HG03175 (cell line): ENCODE results near the gene ARHGAP15.

Source experiments
- ATAC-seq: cut with Tn5 transposase; IDR thresholded peaks from one replicate; pipeline ENCODE4 v1.9.1; 2021; ENCODE audit warnings: mild to moderate bottlenecking, moderate library complexity; ENCODE audit not compliant: unreplicated experiment

Gene ARHGAP15

DNA sequence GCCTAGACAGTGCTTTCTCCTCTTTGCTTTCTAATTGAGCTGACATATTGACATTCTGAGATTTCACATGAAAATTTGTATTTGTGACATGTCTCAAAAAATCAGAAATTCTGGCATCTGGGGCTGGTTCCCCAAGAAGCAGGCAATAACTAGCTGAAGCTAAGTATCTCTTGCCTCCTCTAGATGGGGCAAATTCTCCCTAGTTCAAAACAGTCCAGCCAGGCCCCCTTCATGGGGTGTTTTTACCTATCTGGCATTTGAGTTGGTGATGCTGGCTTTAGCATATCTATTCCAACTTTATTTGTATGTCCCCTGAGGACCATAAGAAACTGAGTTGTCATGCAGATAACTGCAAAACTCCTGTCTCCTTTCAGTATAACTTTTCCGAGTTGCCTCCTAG is 39.9 kb downstream of the ARHGAP15 start:
- ATAC-seq, result no peak

DNA sequence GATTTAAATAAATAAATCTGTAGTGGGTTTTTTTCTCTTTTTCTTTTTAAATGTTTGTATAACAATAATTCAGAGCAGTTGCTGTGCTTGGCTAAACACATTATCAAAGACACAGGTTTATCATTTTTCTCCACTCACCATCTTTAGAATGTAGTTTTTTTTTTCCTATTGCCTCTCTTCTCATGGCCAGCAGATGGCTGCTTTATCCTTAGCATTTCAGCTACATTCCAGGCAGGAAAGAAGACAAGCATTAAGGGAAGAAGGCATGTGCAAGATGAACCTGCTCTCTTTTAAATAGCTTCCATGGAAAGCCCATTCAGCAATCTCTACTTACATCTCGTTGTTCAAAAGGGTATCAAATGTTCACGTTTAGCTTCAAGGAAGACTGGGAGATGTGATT is 42.6 kb downstream of the ARHGAP15 start:
- no peak for ATAC-seq

DNA sequence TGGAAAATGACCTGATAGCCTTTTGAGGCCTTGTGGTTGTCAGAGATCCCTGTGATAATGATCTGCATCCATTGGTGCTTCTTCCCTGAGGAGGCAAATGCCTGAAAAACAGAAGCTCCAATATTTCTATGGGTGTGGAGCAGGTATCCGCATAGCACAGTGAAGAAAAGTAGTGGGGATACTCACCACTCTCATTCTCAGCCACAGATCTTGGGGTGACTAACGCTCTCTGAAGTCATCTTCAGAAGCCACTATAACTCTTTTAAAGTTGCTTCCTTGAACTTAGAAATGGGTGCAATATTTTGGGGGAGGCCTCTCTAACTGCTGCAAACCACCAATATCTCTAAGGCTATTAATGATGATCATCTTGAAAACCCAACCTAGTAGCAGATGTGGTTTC is 46.2 kb downstream of the ARHGAP15 start:
- ATAC-seq, result no peak

DNA sequence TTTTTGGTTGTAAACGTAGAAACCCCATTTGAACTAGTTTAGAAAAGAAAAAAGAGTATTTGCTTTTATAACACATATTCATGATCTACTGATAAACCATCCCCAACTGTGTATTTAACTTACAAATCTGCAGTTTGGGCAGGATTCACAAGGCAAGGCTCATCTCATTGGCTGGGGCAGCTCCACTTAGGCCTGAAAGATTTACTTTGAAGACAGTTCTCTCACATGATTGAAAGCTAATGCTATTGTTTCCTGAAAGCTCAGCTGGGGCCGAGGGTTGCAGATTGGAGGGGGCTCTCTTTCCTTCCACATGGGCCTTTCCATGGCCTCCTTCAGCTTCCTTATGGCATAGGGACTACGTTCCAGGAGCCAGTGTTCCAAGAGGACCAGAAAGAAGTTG is 47.4 kb downstream of the ARHGAP15 start:
- no peak for ATAC-seq

DNA sequence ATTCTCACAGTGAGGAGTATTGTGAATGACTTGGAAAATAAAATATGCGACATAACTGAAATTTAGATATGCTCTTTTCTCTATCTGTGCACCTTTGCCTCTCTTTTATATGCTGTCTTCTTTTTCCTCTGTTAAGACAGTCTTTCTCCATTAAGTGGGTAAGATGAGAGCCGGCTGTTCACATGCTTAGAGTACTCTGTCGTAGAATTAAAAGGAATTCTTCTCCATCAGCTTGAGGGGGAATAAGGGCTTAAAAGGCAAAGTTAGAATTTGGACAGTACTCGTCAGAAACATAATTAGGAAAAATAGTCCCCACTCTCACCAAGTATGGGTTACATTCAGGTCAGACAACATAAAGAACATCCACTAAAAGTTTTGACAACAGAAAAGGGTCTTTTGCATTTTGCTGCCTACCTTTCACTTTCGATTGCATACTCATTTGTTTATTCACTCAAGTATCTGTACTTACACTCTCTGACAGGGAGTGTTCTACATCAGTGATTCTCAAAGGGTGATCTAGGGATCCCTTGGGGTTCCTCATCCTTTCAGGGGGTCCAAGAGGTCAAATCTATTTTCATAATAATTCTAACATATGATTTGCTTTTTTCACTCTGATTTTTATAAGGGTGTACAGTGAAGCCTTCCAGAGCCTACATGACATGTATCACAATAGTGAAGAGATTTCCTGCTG is 48.0 kb downstream of the ARHGAP15 start:
- peak; percentile 99 for ATAC-seq

DNA sequence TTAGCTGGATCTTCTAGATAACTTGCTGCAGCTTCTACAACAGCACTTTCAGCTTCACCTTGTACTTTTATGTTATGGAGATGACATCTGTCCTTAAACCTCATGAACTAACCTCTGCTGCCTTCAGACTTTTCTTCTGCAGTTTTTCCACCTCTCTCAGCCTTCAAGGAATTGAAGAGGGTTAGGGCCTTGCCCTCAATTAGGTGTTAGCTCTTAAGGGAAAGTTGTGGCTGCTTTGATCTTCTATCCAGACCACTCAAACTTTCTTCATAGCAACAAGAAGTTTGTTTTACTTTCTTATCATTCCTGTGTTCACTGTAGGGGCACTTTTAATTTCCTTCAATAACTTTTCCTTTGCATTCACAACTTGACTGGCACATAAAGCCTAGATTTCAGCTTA is 52.3 kb downstream of the ARHGAP15 start:
- no peak for ATAC-seq

DNA sequence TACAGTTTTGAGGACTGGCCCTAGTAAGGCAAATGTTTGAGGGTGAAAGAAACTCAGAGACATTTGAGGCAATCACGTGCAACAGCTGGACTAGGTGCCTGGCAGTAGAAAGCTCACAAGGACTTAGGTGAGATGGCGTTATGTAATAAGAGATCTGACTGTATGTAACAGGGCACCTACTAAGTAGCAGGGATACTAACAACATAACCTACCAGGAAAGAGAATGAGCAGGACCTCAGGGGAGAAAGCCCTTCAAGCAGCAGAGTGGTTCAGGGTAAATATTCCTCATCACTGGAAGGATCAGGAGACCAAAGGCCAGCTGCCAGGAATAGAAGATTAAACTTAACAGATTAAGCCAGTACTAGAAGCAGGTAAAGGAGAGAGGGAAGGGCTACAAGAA is 53.4 kb downstream of the ARHGAP15 start:
- no peak for ATAC-seq

DNA sequence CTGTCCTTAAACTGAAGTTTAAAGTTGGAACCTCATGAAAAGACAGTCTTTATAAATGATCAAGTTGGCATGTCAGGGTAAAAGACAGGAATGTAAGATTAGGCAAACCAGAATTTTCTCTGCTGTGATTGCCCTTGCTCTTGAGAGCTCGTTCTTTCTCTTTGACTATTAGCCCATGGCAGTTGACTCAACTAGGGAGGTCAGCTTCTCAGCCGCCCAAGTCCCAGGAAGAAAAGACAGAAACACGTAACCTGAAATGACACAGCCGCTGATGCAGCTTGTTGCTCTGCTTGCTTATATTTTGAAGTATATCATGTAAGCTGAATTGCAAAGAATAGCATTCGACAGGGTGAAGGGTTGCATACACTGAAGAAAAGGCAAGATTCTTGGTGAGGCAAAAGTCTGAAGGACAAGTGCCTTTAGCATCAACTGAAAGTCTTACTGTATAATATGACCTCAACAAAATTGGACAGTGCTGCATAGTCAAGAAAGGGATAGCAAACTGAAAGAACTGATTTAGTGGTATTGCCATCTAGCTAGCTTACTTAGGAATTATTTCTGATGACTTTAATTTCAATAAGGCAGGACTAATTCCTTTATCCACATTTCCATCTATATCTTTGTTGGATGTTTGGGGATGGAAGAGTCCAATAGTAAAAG is 54.7 kb downstream of the ARHGAP15 start:
- peak; percentile 64 for ATAC-seq

DNA sequence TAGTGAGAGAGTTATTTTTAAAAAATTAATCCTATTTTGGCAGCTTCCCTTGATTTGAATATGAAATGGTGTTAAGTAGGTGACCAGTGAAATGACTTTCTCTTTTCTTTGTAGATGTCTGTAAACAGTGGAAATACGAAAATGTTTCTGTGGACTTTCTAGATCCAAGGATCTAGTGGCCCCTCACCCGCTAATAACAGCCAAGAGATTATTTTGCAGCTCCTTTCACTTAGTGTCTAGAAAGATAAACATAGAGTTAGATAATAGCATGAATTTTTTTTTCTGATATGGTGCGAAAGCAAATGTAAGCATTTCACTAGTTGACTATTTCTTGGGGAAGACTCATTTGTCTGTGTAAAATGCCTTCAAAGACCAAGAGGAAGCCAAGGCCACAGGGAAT is 57.7 kb downstream of the ARHGAP15 start:
- ATAC-seq, result no peak

DNA sequence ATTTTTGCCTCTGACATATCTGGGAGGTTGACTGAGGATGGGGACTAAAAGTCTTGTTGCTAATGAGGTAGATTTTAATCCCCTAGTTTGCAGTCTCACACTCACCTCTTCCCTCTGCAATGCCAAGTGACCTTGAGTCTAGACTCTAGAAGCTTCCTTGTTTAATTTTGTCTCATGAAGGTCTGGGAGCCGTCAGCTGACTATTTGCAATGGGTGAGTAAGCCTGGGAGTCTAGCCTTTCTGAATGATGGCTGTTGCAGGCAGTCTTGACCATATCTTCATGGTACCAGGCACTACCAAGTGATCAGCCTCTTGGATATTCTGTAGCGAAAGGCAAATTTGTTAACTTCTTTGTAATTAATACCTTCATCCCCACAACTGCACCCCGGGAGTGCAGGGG is 61.2 kb downstream of the ARHGAP15 start:
- ATAC-seq, result no peak

DNA sequence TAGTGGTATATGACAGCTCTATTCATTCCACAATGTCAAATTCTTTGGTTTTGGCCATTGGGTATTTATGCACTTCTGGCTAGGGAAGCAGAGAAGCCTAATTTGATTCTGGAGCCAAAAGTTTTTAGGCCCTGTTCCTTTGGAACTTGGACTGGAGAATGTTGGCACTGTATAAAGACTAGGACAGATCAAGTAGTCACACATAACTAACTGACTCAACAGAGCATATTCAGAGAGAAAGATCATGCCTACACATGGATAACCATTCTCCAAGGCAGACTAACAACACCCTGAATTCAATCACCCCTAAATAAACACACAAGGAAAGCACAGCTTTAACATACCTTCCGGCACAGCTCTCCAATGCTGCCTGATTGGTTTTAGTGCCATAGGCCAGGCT is 62.9 kb downstream of the ARHGAP15 start:
- no peak for ATAC-seq

DNA sequence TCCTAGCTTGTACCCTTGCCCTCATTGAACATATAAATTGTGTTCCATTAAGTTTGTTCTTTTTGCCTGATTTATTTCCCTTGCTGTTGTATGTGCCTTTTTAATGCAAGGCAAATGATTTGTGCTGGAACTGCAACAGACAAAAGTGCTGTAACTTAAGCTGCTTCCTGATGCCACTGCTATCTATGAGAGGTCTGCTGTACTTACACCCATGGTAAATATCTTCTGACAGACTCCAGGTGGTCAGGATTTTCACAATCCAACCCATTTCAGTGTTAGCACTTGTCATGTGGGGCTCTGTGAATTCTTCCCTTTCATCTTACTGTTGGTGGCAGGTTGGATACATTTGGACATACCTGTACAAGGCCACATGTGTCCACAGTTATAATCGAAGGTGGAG is 63.5 kb downstream of the ARHGAP15 start:
- ATAC-seq, result no peak

DNA sequence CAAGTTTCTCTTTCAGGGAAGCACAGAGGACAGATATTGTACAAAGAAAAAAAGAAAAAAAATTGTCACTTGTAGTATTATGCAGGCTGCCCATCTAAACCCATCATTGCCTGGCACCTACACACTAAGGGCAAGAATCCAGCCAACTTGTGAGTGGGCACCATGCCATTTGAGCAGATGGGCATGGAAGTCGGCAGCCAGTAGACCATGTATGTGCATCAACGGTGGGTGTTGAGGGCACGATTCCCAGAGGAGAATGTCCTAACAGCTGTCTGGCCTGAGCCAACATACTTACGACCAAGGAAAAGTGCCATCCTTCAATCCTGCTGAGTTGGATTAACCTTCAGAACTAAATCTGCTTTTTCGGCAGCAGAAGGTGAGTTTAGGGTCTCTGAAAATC is 63.9 kb downstream of the ARHGAP15 start:
- no peak for ATAC-seq

DNA sequence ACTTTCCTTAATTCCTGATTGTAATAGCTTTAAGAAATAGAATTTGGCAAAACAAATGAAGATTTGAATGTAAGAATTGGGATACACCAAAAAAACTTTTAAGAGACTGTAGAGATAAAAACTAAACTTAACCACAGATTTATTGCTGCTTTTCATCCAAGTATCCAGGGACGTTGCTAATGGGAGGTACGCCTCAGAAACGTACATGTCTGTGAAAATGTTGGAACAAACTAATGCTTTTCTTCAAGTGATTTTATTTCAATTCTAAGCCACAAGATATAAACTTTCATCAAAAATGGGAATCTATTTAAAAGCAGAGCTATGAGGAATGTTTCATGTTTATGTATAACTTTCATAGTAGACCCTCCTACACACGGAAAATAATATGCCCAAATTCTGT is 66.3 kb downstream of the ARHGAP15 start:
- ATAC-seq, result no peak

DNA sequence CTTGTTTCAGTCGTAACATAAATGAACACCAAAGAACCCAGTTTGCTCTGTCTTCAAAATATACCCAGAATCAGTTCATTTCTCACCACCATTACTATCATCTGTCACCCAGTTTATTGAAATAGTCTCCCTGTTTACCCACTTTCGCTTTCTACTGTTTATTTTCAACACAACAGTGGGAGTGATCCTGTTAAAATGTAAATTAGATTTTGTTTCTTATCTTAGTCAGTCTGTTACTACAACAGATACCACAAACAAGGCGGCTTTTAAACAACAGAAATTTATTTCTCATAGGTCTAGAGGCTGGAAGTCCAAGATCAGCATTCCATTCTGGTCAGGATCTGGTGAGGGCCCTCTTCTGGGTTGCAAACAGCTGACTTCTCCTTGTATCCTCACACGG is 74.8 kb downstream of the ARHGAP15 start:
- ATAC-seq, result no peak

DNA sequence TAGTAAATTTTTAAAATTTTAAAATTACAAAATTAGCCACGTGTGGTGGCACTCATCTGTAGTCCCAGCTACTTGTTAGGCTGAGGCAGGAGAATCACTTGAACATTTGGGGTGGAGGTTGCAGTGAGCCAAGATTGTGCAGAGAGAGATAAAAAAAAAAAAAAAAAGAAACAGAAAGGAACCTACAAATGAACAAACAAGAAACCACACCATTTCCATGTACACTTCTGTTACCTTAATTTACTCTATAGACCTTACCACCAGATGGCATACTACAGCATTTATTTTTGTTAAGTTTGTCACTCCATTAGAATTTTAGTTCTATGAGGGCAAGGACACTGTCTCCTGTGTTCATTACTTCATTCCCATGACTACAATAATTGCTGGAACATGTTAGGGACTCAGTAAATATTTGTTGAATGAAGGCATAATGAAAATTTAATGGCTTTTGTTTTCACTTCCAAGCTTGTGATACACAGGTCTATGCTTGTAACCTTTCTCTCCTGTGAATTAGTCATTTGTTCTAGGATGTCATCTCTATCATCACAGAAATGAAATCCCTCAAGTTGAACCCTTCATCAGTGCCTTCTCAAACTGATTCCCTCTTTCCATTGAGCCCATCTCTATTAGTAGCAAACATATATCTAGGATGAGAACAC is 76.0 kb downstream of the ARHGAP15 start:
- ATAC-seq, result peak; percentile 70

DNA sequence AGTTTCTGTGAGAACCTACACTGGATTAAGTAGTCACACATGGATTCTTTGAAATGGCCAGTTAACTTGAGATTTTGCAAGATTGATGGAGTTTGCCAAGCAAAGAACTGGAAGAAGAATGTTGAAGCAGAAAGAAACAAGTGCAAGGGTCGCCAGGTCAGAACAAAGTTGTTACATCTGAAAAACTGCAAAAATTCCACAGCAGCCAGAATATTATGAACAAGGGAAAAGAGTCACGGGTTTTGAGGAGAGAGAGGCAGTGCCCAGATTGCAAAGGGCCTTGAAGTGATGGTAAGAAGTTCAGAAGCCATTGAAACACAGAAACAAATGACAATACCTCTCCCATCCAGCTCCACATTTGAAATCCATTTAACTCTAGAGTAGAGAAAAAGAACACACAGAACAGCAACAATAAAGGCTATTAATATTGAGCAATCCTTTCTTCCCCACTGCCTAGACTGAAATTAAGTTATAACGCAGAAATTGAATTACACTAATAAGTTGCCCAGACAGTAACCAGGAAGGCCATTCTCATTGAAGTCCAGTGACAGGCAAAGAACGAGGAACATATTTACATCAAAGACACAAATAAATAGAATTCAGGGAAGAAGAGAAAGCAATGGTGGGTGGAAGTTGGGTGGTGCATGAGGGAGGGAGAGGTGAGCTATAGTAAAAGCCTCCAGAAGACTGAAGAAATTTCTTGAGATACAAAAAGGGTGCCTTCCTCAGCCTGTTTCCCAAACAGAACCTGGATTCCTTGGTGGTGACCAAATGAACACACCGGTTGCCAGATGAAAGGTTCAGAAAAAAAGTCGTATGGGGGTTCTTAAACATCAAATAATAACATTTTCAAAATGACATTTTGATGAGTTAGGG is 80.6 kb downstream of the ARHGAP15 start:
- no peak for ATAC-seq

DNA sequence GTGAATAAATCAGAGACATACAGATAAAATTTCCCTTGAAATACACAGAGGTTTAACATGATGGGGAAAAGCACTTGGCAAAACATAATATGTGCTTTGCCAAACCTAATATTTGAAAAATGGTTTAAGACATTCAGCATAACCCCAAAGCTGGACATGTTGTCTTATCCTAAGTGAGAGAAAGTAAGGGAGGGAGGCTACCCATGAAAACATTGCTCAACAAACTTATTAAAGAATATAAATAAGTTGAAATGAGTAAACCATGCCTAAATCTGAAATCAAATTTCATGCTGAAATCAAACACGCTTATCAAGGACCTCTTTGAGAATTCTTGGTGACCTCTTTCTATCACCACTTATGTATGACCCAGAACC is 81.2 kb downstream of the ARHGAP15 start:
- no peak for ATAC-seq

DNA sequence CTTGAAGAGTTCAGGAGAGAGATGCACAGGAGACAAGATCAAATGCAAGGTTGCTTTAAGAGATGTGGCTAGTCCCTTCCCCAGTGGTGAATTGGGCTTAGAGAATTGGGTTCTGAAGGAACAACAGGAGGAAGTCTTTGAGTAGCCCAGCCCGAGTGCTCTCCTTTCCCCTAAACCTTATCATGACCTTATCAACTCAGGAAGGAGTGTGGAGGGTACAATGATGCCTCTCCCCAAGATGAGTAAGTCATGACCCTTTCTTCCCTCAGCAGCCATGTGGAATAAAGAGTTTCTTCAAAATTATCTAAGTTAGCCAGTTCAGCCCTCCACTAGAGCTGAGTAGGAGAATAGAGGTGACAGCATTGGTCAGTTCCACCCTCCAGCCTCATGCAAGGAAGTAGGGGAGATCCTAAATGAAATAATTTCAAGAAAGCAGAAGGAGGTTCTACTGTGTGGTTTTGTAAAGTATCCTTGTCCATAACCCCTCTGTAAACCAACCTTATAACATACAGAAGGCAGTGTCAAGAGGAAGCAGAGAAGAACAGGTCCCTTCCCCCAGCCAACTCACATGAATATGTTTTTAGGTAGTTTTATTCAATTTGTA is 88.4 kb downstream of the ARHGAP15 start:
- no peak for ATAC-seq

DNA sequence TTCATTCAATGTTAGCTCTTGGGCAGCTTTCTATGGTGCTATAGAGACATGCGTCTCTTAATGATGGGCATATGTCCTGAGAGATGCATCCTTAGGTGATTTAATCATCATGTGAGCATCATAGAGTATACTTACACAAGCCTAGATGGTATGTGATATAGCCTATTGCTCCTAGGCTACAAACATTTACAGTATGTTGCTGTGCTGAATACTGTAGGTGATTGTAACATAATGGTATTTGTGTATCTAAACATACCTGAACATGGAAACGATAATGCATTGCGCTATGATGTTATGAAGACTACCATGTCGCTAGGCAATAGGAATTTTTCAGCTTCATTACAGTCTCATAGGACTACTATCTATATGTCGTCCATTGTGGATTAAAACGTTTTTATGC is 89.4 kb downstream of the ARHGAP15 start:
- no peak for ATAC-seq

DNA sequence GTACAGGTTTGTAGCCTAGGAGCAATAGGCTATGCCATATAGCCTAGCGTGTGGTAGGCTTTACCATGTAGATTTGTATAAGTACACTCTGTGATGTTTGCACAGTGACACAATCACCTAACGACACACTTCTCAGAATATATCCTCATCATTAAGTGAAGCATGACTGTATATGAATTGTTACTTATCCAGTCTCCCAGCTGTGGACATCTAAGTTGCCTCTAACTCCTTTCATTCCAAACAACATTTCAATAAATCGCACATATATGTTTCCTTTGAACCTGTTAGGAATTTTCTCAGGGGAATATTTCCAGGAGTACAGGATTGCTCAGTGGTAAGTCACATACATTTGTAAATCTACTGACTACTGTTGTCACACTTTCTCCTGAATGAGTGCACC is 90.0 kb downstream of the ARHGAP15 start:
- ATAC-seq, result no peak
